MM.1S (cell line): ENCODE data around the gene LRRC75A.

Experiments used
- DNase-seq: peaks from one replicate; pipeline ENCODE4 v3.0.0-alpha.2; 2015
- H2AFZ ChIP-seq: fragments of 300-600 bp; sonication (generic); 2 replicates; pipeline ENCODE4 v1.6.0; 2016; ENCODE audit warnings: antibody characterized with exemption, low read length
- H3F3A ChIP-seq: fragments of 300-600 bp; sonication (generic); 2 replicates; pipeline ENCODE4 v1.6.1; 2016; ENCODE audit warnings: mild to moderate bottlenecking, antibody characterized with exemption, low read length, moderate library complexity, mixed read lengths; ENCODE audit not compliant: insufficient read depth
- H3K27ac ChIP-seq: fragments of 300-600 bp; sonication (generic); 2 replicates; pipeline ENCODE4 v1.5.1; 2016; ENCODE audit warnings: mild to moderate bottlenecking, low read length
- H3K27me3 ChIP-seq: fragments of 300-600 bp; sonication (generic); replicated peaks from 2 replicates; pipeline ENCODE4 v1.6.0; 2016; ENCODE audit warnings: low read length; ENCODE audit not compliant: insufficient read depth
- H3K36me3 ChIP-seq: fragments of 300-600 bp; sonication (generic); replicated peaks from 2 replicates; pipeline ENCODE4 v1.6.1; 2016; ENCODE audit warnings: mild to moderate bottlenecking, low read length, mixed read lengths; ENCODE audit not compliant: insufficient read depth
- H3K4me1 ChIP-seq: fragments of 300-600 bp; sonication (generic); 2 replicates; pipeline ENCODE4 v1.6.1; 2016; ENCODE audit warnings: low read length, mixed read lengths
- H3K4me2 ChIP-seq: fragments of 300-600 bp; sonication (generic); 2 replicates; pipeline ENCODE4 v1.6.0; 2016; ENCODE audit warnings: low read depth, low read length
- H3K4me3 ChIP-seq: fragments of 300-600 bp; sonication (generic); 2 replicates; pipeline ENCODE4 v1.5.1; 2016; ENCODE audit warnings: low read length, mixed read lengths
- H3K79me2 ChIP-seq: fragments of 300-600 bp; sonication (generic); 2 replicates; pipeline ENCODE4 v1.6.1; 2016; ENCODE audit warnings: mixed run types, low read length, mixed read lengths
- H3K9ac ChIP-seq: fragments of 300-600 bp; sonication (generic); 2 replicates; pipeline ENCODE4 v1.6.1; 2016; ENCODE audit warnings: low read length, mixed read lengths
- H3K9me2 ChIP-seq: fragments of 300-600 bp; sonication (generic); replicated peaks from 2 replicates; pipeline ENCODE4 v1.6.1; 2016; ENCODE audit warnings: mild to moderate bottlenecking, low read length, mixed read lengths; ENCODE audit not compliant: insufficient read depth
- H3K9me3 ChIP-seq: fragments of 300-600 bp; sonication (generic); replicated peaks from 2 replicates; pipeline ENCODE4 v1.6.1; 2016; ENCODE audit warnings: mild to moderate bottlenecking, low read length, mixed read lengths; ENCODE audit not compliant: insufficient read depth
- H4K20me1 ChIP-seq: fragments of 300-600 bp; sonication (generic); 2 replicates; pipeline ENCODE4 v1.6.1; 2016; ENCODE audit warnings: mild to moderate bottlenecking, low read length, moderate library complexity, mixed read lengths; ENCODE audit not compliant: insufficient read depth
- CTCF ChIP-seq: fragments of 300-600 bp; sonication (generic); IDR thresholded peaks from 2 replicates; pipeline ENCODE4 v1.5.1; 2016; ENCODE audit warnings: antibody characterized with exemption, low read length, mixed read lengths
- EZH2 ChIP-seq: fragments of 300-600 bp; sonication (generic); optimal IDR thresholded peaks from 2 replicates; pipeline ENCODE3; 2017; ENCODE audit warnings: low read depth, mild to moderate bottlenecking, antibody characterized with exemption, low read length, mixed read lengths
- EZH2phosphoT487 ChIP-seq: fragments of 300-600 bp; sonication (generic); IDR thresholded peaks from 2 replicates; pipeline ENCODE4 v1.6.1; 2018; ENCODE audit warnings: antibody characterized with exemption, low read length

LRRC75A gene

GRCh38 chr17:16437083-16437482 lies 54.9 kb downstream of the LRRC75A start:
- no peak overlapping the region for H3K27ac ChIP-seq
- H3K9me3 ChIP-seq: no peaks in the 10 kb centered on the region
- H3K79me2 ChIP-seq: peaks cover 33% of the 10 kb centered on the region
- no peak for TF ChIP-seq EZH2
- TF ChIP-seq EZH2phosphoT487: no peak
- TF ChIP-seq CTCF: no peak
- H3K4me3 ChIP-seq: no peak overlapping the region
- H3K9ac ChIP-seq: no peak overlapping the region
- H2AFZ ChIP-seq: no peak overlapping the region
- peaks cover 27% of the 10 kb centered on the region for H3F3A ChIP-seq
- H3K4me1 ChIP-seq: peaks cover 8% of the 10 kb centered on the region; the same call in 1 of the 2 replicates
- DNase-seq: no peak
- no peaks in the 10 kb centered on the region for H3K9me2 ChIP-seq
- H3K36me3 ChIP-seq: peaks cover 13% of the 10 kb centered on the region; the same call in 1 of the 2 replicates
- H3K27me3 ChIP-seq: no peaks in the 10 kb centered on the region
- H4K20me1 ChIP-seq: peaks cover 4% of the 10 kb centered on the region
- H3K4me2 ChIP-seq: no peak overlapping the region

DNA sequence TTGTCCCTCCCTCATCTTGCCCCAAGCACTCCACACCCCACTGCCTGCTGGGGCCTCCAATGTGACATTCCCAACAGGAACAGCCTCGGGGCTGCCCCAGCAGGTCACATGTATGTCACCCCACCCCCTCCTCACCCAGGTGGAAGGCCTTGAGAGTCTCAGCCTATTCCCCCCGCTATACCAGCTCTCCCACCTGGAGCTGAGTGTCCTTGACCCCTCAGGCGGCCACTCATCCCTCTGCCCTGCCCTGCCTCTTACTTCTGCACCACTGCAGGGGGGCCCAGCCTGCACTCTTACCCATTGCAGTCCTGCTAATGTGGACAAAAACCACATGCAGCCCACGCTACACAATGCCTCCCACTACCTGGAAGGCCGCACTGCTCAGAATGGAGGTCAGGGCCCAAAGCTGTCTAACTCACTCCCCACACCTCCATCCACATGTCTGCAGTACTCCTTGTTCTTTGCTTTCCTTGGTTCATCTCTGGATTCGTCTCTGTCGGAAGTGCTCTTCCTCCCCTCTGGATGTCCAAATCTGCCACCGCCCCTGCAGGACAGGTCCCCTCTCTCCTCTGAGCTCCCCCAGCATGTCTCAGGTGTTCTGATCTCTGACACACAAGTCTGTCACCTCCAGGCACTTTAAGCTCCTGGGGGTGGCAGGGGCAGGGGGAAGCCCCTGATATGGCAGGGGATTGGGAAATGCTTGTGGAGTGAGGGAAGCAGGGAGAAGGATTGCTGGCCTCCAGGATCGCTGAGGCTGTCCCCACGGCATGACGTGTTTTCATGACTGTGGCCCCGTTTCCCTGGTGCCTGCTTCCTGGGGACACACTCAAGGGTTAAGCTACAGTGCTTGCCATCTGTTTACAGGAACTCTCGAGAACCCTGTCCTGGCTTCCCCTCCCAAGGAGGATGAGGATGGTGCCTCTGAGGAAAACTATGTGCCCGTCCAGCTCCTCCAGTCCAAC lies 55.8 kb downstream of the LRRC75A start:
- no peaks in the 10 kb centered on the region for H3K9me2 ChIP-seq
- no peaks in the 10 kb centered on the region for H3K9me3 ChIP-seq
- H4K20me1 ChIP-seq: no peaks in the 10 kb centered on the region
- peaks cover 8% of the 10 kb centered on the region; the same call in 1 of the 2 replicates for H3K4me1 ChIP-seq
- no peak for TF ChIP-seq EZH2phosphoT487
- no peak for TF ChIP-seq EZH2
- TF ChIP-seq CTCF: no peak
- peaks cover 25% of the 10 kb centered on the region for H3K79me2 ChIP-seq
- no peak overlapping the region for H2AFZ ChIP-seq
- no peak for DNase-seq
- H3K4me3 ChIP-seq: no peak overlapping the region
- H3K27me3 ChIP-seq: no peaks in the 10 kb centered on the region
- no peak overlapping the region for H3K4me2 ChIP-seq
- H3K9ac ChIP-seq: no peak overlapping the region
- peaks cover 18% of the 10 kb centered on the region; the same call in 1 of the 2 replicates for H3F3A ChIP-seq
- H3K27ac ChIP-seq: no peak overlapping the region
- peaks cover 4% of the 10 kb centered on the region; the same call in 1 of the 2 replicates for H3K36me3 ChIP-seq

- peaks cover 5% of the 10 kb centered on the region; the same call in 1 of the 2 replicates for H3F3A ChIP-seq
- no peak overlapping the region for H3K27ac ChIP-seq
- H3K9ac ChIP-seq: no peak overlapping the region
- H3K79me2 ChIP-seq: peaks cover 9% of the 10 kb centered on the region
- H3K4me3 ChIP-seq: no peak overlapping the region
- no peak for DNase-seq
- no peak overlapping the region for H2AFZ ChIP-seq
- no peaks in the 10 kb centered on the region for H3K9me3 ChIP-seq
- H3K27me3 ChIP-seq: no peaks in the 10 kb centered on the region
- H3K4me2 ChIP-seq: no peak overlapping the region
- H3K9me2 ChIP-seq: no peaks in the 10 kb centered on the region
- H3K36me3 ChIP-seq: no peaks in the 10 kb centered on the region
- no peak for TF ChIP-seq CTCF
- TF ChIP-seq EZH2: no peak
- no peak for TF ChIP-seq EZH2phosphoT487
- peaks cover 4% of the 10 kb centered on the region; the same call in 1 of the 2 replicates for H3K4me1 ChIP-seq
- H4K20me1 ChIP-seq: no peaks in the 10 kb centered on the region
Measured at GRCh38 chr17:16434662-16435061, 57.3 kb downstream of the LRRC75A start.
